ELF-1 (cell line): ENCODE measurements around the gene EIF2B1.
A peak's percentile ranks its signal among the peaks of the same experiment; 100 is the strongest.

Source experiments
- DNase-seq: peaks from one replicate; pipeline ENCODE4 v3.0.0-alpha.2; 2016; ENCODE audit warnings: low read depth, low spot score

Gene EIF2B1

GRCh38 chr12:123633379-123634141, at the start of gene EIF2B1, which contains the start of gene GTF2H3:
Gene EIF2B1 (minus strand): TSS chr12:123633686. CDS start chr12:123633557, 129 bp downstream.
Gene GTF2H3 (plus strand): TSS chr12:123633829. CDS start chr12:123633860, 31 bp downstream.
- DNase-seq: peak; percentile 98

- DNase-seq: no peak
Measured at GRCh38 chr12:123681605-123682004, 48.1 kb upstream of the EIF2B1 start.

GRCh38 chr12:123678981-123679380, 45.5 kb upstream of the EIF2B1 start:
- no peak for DNase-seq

GRCh38 chr12:123676616-123677320, 43.3 kb upstream of the EIF2B1 start:
- no peak for DNase-seq

- DNase-seq: no peak
Measured at GRCh38 chr12:123675436-123675835, 42.0 kb upstream of the EIF2B1 start.

- DNase-seq: no peak
Measured at GRCh38 chr12:123671876-123672275, 38.4 kb upstream of the EIF2B1 start.

- peak; percentile 96 for DNase-seq
Measured at GRCh38 chr12:123670882-123671728, 37.6 kb upstream of the EIF2B1 start, which contains the start of gene TCTN2. Gene TCTN2 (plus strand): TSS chr12:123671113. CDS start chr12:123671241, 128 bp downstream.

GRCh38 chr12:123667771-123668170, 34.3 kb upstream of the EIF2B1 start:
- no peak for DNase-seq

GRCh38 chr12:123659996-123660727, 26.7 kb upstream of the EIF2B1 start:
- DNase-seq: no peak

- DNase-seq: peak; percentile 5
Measured at GRCh38 chr12:123657211-123657610, 23.7 kb upstream of the EIF2B1 start.

- DNase-seq: no peak
Measured at GRCh38 chr12:123656392-123656791, 22.9 kb upstream of the EIF2B1 start.

GRCh38 chr12:123655420-123655819, 21.9 kb upstream of the EIF2B1 start:
- no peak for DNase-seq

GRCh38 chr12:123654129-123654701, 20.7 kb upstream of the EIF2B1 start:
- no peak for DNase-seq

- no peak for DNase-seq
Measured at GRCh38 chr12:123648401-123648800, 14.9 kb upstream of the EIF2B1 start.

GRCh38 chr12:123645878-123646277, 12.4 kb upstream of the EIF2B1 start:
- DNase-seq: no peak

GRCh38 chr12:123645380-123645779, 11.9 kb upstream of the EIF2B1 start:
- DNase-seq: no peak

GRCh38 chr12:123643911-123644310, 10.4 kb upstream of the EIF2B1 start:
- DNase-seq: no peak

- no peak for DNase-seq
Measured at GRCh38 chr12:123634142-123634561, 666 bp upstream of the EIF2B1 start.

- no peak for DNase-seq
Measured at GRCh38 chr12:123621619-123622530, 11.6 kb downstream of the EIF2B1 start.

- DNase-seq: no peak
Measured at GRCh38 chr12:123621101-123621500, 12.4 kb downstream of the EIF2B1 start.
